HUES64 (cell line): ENCODE measurements around the gene LVRN.

Experiments
- H3K27ac ChIP-seq: 2 replicates; pipeline ENCODE4 v1.7.0; 2013; ENCODE audit warnings: low read depth, low read length, inconsistent platforms
- H3K27me3 ChIP-seq: 2 replicates; pipeline ENCODE4 v1.6.1; 2013; ENCODE audit warnings: mild to moderate bottlenecking, low read length; ENCODE audit not compliant: insufficient read depth
- H3K36me3 ChIP-seq: 2 replicates; pipeline ENCODE4 v1.6.1; 2013; ENCODE audit warnings: mild to moderate bottlenecking, low read length; ENCODE audit not compliant: insufficient read depth
- H3K4me1 ChIP-seq: 2 replicates; pipeline ENCODE4 v1.6.1; 2013; ENCODE audit warnings: mild to moderate bottlenecking, low read length, moderate library complexity; ENCODE audit not compliant: insufficient read depth
- H3K4me3 ChIP-seq: 2 replicates; pipeline ENCODE4 v1.5.1; 2013; ENCODE audit warnings: mild to moderate bottlenecking, low read length, moderate library complexity
- H3K9ac ChIP-seq: 2 replicates; pipeline ENCODE4 v1.6.1; 2013; ENCODE audit warnings: mild to moderate bottlenecking, low read depth, low read length
- H3K9me3 ChIP-seq: 2 replicates; pipeline ENCODE4 v1.6.1; 2013; ENCODE audit warnings: low read depth, low read length; ENCODE audit not compliant: insufficient read depth
- WGBS: fragments of 150-250, 120-280 bp; methylation state at CpG from one replicate; pipeline ENCODE4 v1.1.7; 2013; ENCODE audit warnings: missing lambda C conversion rate; 5-methylcytosine and 5-hydroxymethylcytosine counted together

Gene LVRN

GRCh38 chr5:115940080-115940810 lies 22.0 kb upstream of the LVRN start:
- no peak overlapping the region for H3K4me3 ChIP-seq
- H3K36me3 ChIP-seq: no peaks in the 10 kb centered on the region
- H3K27me3 ChIP-seq: no peaks in the 10 kb centered on the region
- H3K4me1 ChIP-seq: peaks cover 19% of the 10 kb centered on the region
- 91% methylated on average over 4 of the region's 4 CpGs for WGBS
- H3K9me3 ChIP-seq: no peaks in the 10 kb centered on the region
- no peak overlapping the region for H3K27ac ChIP-seq
- H3K9ac ChIP-seq: no peak overlapping the region

DNA sequence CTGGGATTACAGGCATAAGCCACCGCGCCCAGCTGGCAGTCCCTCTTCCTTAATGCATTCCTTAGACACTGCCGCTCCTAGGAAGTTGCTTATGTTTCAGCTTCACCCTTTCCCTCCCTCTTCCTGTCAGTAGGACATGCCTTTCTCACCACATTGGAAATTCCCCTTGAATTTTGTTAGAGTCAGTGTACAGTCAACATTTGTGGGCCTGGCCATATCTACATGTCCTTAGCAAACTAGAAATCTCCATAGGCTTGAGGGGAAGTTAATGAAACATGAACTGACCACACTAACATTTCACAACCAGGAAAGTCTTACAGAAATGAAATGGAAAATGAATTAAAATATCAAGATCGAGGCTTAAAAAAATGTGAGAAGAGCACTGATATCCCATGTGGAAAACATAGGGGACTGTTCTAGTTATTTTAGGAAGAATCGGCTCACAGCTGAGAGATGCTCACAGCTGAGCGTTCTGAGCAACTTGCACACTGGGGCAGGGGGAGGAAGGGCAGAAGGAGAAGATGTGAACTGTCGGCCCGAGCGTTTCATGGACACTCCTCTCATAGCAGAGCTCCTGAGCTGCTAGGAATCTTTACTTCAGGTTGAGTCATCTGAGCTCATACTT lies 21.1 kb upstream of the LVRN start:
- H3K27ac ChIP-seq: no peak overlapping the region

GRCh38 chr5:115944501-115944900 lies 17.8 kb upstream of the LVRN start:
- Histone ChIP-seq H3K9me3 (no peaks in the 10 kb centered on the region), H3K4me3 (no peak overlapping the region), H3K4me1 (peaks cover 3% of the 10 kb centered on the region), H3K36me3 (no peaks in the 10 kb centered on the region), H3K27ac (no peak overlapping the region), H3K27me3 (no peaks in the 10 kb centered on the region), H3K9ac (no peak overlapping the region)
- WGBS: 93% methylated on average over 3 of the region's 3 CpGs

More for the DNA sequence above, 21.1 kb upstream of the LVRN start:
- 91% methylated on average over 7 of the region's 9 CpGs for WGBS
- no peaks in the 10 kb centered on the region for H3K9me3 ChIP-seq
- H3K9ac ChIP-seq: no peak overlapping the region
- no peaks in the 10 kb centered on the region for H3K36me3 ChIP-seq
- H3K27me3 ChIP-seq: no peaks in the 10 kb centered on the region
- H3K4me1 ChIP-seq: peaks cover 19% of the 10 kb centered on the region
- no peak overlapping the region for H3K4me3 ChIP-seq

DNA sequence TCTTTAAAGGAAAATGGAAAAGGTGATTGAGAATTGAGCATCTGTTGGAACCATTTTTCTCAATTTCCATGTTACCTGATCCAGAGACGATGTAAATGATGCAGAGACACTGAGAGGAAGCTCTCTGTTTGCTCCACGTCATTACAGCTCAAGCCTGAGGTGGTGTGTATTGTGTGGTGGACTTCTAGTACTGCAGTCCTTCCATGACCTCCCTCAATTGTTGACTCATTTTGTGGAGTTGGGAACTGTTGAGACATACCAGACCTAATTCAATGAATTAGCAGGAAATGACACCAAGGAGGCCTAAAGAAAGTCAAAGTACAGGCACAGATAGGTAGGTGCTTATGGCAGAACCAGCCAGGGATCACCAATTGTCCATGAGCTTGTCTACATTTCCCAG lies 15.6 kb upstream of the LVRN start:
- 87% methylated on average over 2 of the region's 2 CpGs for WGBS
- H3K27ac ChIP-seq: no peak overlapping the region

DNA sequence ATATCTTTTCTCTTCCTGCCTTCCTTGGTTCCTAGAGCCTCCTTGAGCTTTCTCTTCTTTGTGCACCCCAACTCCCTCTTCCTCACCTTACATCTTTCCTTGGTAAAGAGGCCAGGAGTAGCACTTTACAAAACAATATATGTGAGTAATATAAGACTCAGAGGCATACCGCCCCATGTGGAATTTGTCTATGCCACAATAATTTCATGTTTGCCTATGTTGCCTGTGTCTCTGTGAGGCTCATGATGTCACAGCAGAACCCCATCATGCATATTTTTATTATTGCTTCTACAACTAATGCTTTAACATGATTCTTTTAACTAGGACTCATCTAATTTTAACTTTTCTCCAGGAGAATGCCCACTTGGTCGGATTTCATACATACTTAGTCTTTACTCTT lies 15.0 kb upstream of the LVRN start:
- WGBS: 90% methylated on average over 2 of the region's 2 CpGs
- Histone ChIP-seq H3K4me3 (no peak overlapping the region), H3K9ac (no peak overlapping the region), H3K4me1 (no peaks in the 10 kb centered on the region), H3K27me3 (no peaks in the 10 kb centered on the region), H3K9me3 (no peaks in the 10 kb centered on the region), H3K36me3 (no peaks in the 10 kb centered on the region), H3K27ac (no peak overlapping the region)

More for the DNA sequence above, 15.6 kb upstream of the LVRN start:
- Histone ChIP-seq H3K4me3 (no peak overlapping the region), H3K4me1 (no peaks in the 10 kb centered on the region), H3K27me3 (no peaks in the 10 kb centered on the region), H3K36me3 (no peaks in the 10 kb centered on the region), H3K9me3 (no peaks in the 10 kb centered on the region), H3K9ac (no peak overlapping the region)

DNA sequence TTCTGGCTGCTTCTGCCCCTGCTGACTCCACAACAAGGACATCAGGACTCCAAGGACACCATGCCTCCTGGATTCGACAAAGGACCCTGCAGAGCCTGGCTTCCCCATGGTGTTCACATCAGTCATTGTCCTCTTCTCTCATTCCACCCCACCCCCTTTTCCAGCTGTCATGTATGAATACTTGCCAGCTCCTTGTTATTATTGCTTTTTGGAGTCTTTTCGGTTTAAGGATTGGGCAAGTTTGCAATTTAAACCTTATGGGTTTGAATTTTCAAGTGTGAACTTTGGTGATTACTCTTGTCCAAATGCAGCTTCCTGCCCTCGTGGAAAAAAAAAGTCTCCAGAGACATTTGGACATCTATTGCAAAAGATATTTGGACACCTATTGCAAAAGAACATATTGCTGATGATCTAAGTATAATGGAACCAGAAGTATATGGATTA lies 14.2 kb upstream of the LVRN start:
- no peaks in the 10 kb centered on the region for H3K27me3 ChIP-seq
- no peak overlapping the region for H3K4me3 ChIP-seq
- no peak overlapping the region for H3K9ac ChIP-seq
- WGBS: 73% methylated on average over 3 of the region's 3 CpGs
- H3K9me3 ChIP-seq: no peaks in the 10 kb centered on the region
- peaks cover 4% of the 10 kb centered on the region; the same call in 1 of the 2 replicates for H3K4me1 ChIP-seq
- no peak overlapping the region for H3K27ac ChIP-seq
- H3K36me3 ChIP-seq: no peaks in the 10 kb centered on the region

DNA sequence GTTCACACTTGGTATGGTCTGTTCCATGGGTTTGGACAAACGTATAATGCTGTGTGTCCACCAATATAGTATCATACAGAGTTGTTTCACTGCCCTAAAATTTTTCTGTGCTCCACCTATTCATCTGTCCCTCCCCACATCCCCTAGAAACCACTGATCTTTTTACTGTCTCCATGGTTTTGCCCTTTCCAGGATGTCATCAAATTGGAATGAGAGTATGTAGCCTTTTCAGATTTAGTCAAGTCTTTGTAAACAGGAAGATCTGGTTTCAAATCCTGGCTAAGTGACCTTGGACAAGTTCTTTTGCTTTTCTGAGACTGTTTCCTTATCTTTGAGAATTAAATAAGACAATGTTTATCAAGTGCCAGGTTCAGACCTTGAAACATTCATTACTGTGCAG lies 13.2 kb upstream of the LVRN start:
- Histone ChIP-seq H3K4me1 (peaks cover 14% of the 10 kb centered on the region), H3K27me3 (no peaks in the 10 kb centered on the region), H3K36me3 (no peaks in the 10 kb centered on the region), H3K9ac (no peak overlapping the region), H3K9me3 (no peaks in the 10 kb centered on the region), H3K4me3 (no peak overlapping the region), H3K27ac (no peak overlapping the region)
- 94% methylated on average over 1 of the region's 1 CpG for WGBS

- 63% methylated on average over 3 of the region's 4 CpGs for WGBS
- H3K36me3 ChIP-seq: no peaks in the 10 kb centered on the region
These were observed 9.7 kb upstream of the LVRN start for GRCh38 chr5:115952588-115952987.

DNA sequence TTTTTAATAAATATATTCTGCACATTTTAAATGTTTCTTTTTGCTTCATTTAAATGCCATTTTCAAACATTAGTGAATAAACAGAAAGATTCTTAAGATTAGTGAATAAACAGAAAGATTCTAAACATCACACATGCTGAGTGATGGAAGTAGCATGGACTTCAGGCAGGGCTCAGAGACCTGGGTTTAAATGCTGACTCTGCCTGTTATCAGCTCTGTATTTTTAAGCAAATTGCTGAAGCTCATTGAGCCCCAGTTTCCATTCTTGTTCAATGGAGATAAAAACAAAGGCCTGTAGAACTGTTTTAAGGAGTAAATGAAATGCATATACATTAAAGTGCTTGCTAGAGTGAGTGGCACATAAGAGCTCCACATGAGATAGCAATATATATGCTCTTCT lies 8.1 kb upstream of the LVRN start:
- H3K9me3 ChIP-seq: no peaks in the 10 kb centered on the region
- H3K27ac ChIP-seq: peak overlapping the region; percentile 38; the same call in 1 of the 2 replicates
- H3K9ac ChIP-seq: no peak overlapping the region
- H3K27me3 ChIP-seq: peaks cover 5% of the 10 kb centered on the region; the same call in 1 of the 2 replicates
- H3K4me1 ChIP-seq: peaks cover 26% of the 10 kb centered on the region
- H3K4me3 ChIP-seq: no peak overlapping the region
- H3K36me3 ChIP-seq: no peaks in the 10 kb centered on the region

More at GRCh38 chr5:115952588-115952987, 9.7 kb upstream of the LVRN start:
- Histone ChIP-seq H3K27ac (no peak overlapping the region), H3K27me3 (no peaks in the 10 kb centered on the region), H3K4me3 (no peak overlapping the region), H3K9me3 (no peaks in the 10 kb centered on the region), H3K9ac (no peak overlapping the region), H3K4me1 (peaks cover 26% of the 10 kb centered on the region)

DNA sequence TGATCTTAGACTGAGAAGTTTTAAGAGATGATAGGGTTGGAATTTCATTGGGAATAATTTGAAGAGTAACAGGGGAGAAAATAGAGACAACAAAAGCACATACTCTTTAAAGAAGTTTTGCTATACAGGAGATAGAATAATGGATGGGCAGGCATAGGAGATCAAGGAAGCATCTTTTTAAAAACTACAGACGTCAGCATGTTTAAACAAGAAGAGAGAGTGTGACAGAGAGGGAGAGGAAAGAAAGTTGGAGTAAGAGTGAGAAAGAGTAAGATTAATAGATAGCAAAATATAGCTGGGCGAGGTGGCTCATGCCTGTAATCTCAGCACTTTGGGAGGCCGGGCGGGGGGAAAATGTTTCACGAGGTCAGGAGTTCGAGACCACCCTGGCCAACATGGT lies 5.3 kb upstream of the LVRN start:
- WGBS: 84% methylated on average over 6 of the region's 6 CpGs
- H3K9ac ChIP-seq: no peak overlapping the region
- peaks cover 28% of the 10 kb centered on the region for H3K27me3 ChIP-seq

GRCh38 chr5:115961381-115962238 lies 665 bp upstream of the LVRN start:
- 69% methylated on average over 42 of the region's 42 CpGs for WGBS
- Histone ChIP-seq H3K9ac (no peak overlapping the region), H3K27ac (no peak overlapping the region), H3K36me3 (no peaks in the 10 kb centered on the region), H3K27me3 (peaks cover 73% of the 10 kb centered on the region), H3K4me3 (peak overlapping the region; percentile 55), H3K4me1 (no peaks in the 10 kb centered on the region), H3K9me3 (no peaks in the 10 kb centered on the region)

More for the DNA sequence above, 5.3 kb upstream of the LVRN start:
- Histone ChIP-seq H3K27ac (no peak overlapping the region), H3K9me3 (no peaks in the 10 kb centered on the region), H3K4me3 (no peak overlapping the region), H3K36me3 (no peaks in the 10 kb centered on the region), H3K4me1 (peaks cover 26% of the 10 kb centered on the region)
